Suprapubic skin (tissue), 4 donors: ENCODE measurements around the gene PRDM5.

ENCODE experiments used
- EP300 ChIP-seq: sonication (generic); formaldehyde crosslinking; IDR thresholded peaks from one replicate; pipeline ENCODE4 v1.6.1; 2017; ENCODE audit warnings: antibody characterized with exemption
- POLR2A ChIP-seq, 2 donors: fragments of 450-650 bp; IDR thresholded peaks; one replicate each; pipeline ENCODE4 v1.6.1; 2017; ENCODE audit warnings: antibody characterized with exemption in 2 of 2, mild to moderate bottlenecking in 2 of 2, moderate library complexity in 2 of 2
- POLR2AphosphoS5 ChIP-seq, 3 donors: sonication (generic); formaldehyde crosslinking; IDR thresholded peaks; one replicate each; pipeline ENCODE4 v1.6.1; 2017; ENCODE audit warnings: antibody characterized with exemption in 3 of 3
- TF ChIP-seq, protein P1 (sequence below), 2 donors: fragments of 200-600 bp in 1 of 2; fragments of 450-650 bp in 1 of 2; sonication (generic) in 1 of 2; IDR thresholded peaks; one replicate each; pipeline ENCODE4 v1.5.1; 2016 to 2019; ENCODE audit warnings: antibody characterized with exemption in 2 of 2, mild to moderate bottlenecking in 1 of 2, moderate library complexity in 1 of 2

- TF ChIP-seq, protein P1, sequence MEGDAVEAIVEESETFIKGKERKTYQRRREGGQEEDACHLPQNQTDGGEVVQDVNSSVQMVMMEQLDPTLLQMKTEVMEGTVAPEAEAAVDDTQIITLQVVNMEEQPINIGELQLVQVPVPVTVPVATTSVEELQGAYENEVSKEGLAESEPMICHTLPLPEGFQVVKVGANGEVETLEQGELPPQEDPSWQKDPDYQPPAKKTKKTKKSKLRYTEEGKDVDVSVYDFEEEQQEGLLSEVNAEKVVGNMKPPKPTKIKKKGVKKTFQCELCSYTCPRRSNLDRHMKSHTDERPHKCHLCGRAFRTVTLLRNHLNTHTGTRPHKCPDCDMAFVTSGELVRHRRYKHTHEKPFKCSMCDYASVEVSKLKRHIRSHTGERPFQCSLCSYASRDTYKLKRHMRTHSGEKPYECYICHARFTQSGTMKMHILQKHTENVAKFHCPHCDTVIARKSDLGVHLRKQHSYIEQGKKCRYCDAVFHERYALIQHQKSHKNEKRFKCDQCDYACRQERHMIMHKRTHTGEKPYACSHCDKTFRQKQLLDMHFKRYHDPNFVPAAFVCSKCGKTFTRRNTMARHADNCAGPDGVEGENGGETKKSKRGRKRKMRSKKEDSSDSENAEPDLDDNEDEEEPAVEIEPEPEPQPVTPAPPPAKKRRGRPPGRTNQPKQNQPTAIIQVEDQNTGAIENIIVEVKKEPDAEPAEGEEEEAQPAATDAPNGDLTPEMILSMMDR (IDR thresholded peaks at IDR 0.05) = no peak
- no peak for TF ChIP-seq EP300
- no peak for TF ChIP-seq POLR2AphosphoS5 (IDR thresholded peaks at IDR 0.05)
- TF ChIP-seq POLR2A (IDR thresholded peaks at IDR 0.05) = no peak
Observed at GRCh38 chr4:120775431-120775830, 147.1 kb downstream of the PRDM5 start.
